HG02642 (cell line): ENCODE measurements around the gene SH2D7.

Source experiments
- ATAC-seq: cut with Tn5 transposase; IDR thresholded peaks from one replicate; pipeline ENCODE4 v1.9.1; 2021; ENCODE audit warnings: mild to moderate bottlenecking; ENCODE audit not compliant: unreplicated experiment, poor library complexity

Gene SH2D7

DNA sequence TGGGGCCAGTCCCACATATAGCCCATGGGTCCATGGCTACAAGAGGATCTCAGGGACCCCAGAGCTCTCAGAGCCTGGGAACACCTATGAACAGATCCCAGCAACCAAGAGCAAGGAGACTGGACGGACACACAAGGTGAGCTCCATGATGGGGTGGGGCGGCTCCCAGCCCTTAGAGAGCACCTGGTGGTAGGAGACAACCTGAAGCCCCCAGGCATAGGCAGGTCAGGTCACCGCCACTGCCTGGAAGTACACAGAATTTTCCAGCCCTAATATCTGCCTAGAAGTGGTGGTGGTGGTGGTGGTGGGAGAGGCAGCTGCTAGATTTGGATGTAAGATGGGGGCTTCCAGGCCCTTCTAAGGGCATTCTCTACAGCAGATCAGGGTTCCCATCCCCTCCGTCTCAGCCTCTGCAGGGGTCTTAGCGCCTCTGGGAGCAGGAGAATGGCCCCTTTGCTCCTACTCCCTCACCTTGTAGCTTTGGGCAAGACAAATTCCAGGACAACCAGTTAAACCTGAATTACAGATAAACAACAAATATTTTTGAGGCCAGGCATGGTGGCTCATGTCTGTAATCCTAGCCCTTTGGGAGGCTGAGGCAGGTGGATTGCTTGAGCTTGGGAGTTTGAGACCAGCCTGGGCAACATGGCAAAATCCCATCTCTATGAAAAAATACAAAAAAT is 9.2 kb downstream of the SH2D7 start:
- ATAC-seq: no peak

- ATAC-seq: no peak
Observed at GRCh38 chr15:78102211-78102610, 9.8 kb downstream of the SH2D7 start.

DNA sequence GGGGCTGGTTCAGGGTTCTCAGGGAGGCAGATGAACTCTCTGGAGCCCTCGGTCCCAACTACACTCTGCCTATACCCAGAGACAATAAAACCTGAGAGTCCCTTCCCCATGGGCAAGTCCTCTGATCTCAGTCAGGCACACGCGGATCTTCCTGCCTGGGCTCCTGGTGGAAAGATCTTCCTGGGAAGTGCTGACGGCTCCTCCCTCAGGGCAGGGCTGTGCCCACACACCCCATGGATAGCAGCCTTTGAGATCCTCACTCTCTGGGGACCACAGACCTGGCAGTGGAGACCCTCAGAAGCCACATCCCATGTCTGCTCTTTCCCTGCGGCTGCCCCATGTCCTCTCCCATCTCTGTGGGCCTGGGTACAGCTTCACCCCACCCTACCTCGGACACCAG is 10.4 kb downstream of the SH2D7 start:
- no peak for ATAC-seq

DNA sequence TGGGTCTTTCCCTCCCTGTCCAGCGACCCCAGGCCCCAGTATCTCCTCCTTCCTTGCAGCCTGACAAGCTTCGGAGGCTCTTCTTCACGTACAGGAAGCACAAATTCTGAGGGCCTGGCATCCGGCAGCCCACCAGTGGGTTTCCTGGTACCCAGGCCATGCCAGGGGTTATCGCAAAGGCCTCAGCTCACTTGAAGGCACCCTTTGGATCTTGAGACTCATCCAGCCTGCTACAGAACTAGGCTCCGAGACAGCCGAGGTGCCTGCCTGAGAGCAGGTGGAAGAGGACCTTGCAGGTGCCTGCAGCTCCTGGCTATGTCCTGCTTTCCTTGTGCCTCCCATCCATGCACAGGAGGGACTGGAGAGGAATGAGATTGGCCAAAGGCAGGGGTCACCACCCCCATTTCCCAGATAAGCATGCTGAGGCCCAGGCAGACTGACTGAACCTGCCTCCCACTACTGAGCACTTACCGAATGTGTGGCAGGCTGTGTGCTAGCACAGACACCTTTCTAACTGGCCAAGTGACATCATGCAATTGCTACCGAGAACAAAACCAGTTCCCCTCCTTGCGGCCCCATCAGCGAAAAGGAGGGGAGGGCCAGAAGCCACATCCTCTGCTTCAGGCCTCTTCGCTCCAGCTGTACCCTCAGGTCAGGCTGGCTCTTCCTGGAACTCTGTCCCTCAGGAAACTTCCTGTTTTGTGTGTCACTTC is 11.2 kb downstream of the SH2D7 start:
- ATAC-seq: peak; percentile 62

DNA sequence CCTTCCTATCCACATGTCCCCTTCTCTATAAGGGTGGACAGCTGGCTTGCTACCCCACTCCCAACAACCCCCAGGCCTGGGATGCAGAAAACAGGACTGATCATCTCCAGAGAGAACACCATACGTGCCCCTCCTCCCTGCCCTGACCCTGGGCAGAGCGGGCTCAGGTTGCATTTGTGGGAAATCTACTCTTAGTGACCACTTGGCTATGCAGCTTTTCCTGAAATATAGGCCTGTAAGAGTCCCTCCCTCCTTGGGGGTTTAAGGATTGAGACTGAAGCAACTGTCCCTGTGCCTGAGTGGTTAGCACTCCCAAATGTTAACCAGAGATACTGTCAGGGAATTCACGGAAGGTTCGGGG is 11.7 kb downstream of the SH2D7 start:
- ATAC-seq: peak; percentile 19

DNA sequence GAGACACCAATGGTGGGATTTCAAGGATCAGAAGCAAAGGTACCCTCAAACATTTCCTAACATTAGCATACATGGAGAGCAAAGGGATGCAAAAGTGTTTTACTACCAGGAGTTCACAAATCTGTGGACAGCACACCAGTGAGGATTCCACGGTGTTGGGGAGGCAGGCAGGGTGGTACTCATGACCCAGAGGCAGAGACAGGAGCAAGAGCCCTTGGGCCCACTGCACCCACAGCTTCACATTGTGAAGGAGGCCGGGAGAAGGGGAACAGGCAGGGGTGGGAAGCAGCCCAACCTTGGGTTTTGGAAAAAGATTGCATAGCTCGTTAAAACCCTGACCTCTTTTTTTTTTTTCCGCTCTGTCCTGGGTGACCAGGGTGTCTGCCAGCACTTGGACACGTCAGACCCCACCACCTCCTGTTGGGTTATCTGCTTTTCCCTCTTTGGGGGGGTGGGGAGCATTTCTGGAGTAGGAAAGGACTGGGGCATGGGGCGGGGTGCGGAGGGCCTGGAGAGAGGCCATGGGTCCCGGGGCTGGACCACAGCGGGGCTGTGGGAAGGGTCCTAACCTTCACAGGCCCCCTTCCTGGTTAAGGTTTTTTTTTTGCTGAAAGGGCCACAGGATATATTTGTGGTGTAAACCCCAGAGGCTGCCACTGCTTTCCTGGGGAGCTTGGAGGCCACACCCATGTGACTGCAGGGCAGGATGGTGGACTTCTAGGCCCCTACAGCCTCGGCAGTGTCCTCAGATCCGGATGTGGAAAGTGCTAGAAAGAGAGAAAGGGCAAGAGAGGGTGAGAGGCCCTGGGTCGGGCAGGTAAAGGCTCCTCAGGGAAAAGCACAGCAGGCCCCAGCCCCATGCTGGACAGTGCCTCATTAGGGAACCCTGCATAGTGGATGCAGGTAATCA is 12.5 kb downstream of the SH2D7 start:
- ATAC-seq: no peak

- ATAC-seq: no peak
Observed at GRCh38 chr15:78105476-78106241, 13.3 kb downstream of the SH2D7 start.

DNA sequence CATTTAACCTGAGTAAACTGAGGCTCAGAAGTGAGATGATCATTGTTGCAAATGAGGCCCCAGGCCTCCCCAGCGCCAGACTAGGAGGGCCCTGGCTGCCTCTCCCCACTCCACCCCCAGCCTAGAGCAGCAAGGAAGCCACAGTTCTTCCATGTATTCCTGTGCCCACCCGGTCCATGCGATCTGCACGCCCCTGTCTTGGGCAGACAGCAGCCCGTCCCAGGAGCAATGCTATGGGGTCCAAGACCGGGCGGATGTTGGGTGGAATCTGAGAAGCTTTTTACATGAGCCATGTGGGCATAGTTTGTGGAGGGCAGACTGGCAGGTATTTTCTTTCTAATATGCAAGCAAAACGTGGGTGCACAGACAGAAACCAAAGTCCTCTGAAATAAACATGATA is 15.1 kb downstream of the SH2D7 start:
- no peak for ATAC-seq

DNA sequence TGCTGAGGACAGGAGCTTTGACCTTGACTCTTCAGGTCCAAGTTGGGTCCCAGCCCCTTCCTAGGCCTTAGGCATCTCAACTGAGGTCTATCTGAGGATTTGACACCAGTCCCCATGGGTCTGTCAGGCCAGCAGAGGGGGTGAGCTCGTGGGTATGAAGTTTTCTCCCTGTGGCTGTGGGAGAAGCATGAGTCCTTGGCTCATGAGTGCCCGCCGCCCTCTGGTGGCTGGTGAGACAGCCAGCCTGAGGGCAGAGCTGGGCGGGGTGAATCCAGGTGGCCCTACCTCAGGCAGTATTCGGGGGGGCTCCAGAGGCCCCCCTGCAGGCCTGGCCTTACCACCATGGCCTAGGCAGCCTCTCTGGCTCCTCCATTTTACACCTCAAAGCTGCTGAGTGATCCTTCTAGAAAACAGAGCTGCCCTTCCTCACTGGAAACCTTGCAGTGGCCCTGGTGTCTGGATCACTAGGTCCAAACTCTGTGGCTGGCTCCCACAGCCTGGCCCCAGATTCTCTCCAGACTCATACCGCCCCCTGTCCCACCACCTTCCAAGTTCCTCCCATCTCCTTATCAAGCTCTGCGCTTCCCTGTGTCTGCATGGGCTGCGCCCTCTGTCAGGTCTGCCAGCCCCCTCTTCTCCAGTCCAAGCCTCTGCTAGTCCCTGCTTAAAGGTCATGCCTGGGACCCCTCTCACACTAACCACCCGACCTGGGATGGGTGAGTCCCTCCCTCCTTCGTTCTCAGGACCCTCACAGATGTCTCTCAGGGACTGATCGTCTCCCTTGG is 16.1 kb downstream of the SH2D7 start:
- peak; percentile 57 for ATAC-seq

- no peak for ATAC-seq
Observed at GRCh38 chr15:78109156-78109555, 16.8 kb downstream of the SH2D7 start.

DNA sequence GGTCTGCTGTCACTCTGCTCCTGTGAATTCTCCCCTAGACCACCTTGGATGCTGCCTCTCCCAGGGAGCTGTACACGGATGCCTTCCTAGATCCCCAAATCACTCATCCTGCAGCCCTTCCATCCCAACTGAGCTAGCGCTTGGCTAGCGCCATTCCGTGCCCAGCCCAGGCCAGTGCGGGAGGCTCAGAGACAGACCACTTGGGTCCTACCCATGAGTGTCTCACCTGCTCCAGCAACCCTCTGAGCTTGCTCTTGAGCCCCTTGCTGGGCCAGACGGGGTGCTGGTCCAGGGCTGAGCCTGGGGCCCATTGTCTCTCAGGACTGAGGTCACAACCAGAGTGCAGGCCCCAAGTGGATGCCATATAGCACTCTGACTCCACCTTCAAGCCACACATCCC is 17.7 kb downstream of the SH2D7 start:
- no peak for ATAC-seq

- ATAC-seq: no peak
Observed at GRCh38 chr15:78110916-78111475, 18.6 kb downstream of the SH2D7 start.

- ATAC-seq: no peak
Observed at GRCh38 chr15:78111788-78112187, 19.4 kb downstream of the SH2D7 start.

GRCh38 chr15:78112551-78112950 is 20.2 kb downstream of the SH2D7 start:
- no peak for ATAC-seq

- ATAC-seq: no peak
Observed at GRCh38 chr15:78120523-78120922, 28.2 kb downstream of the SH2D7 start.

DNA sequence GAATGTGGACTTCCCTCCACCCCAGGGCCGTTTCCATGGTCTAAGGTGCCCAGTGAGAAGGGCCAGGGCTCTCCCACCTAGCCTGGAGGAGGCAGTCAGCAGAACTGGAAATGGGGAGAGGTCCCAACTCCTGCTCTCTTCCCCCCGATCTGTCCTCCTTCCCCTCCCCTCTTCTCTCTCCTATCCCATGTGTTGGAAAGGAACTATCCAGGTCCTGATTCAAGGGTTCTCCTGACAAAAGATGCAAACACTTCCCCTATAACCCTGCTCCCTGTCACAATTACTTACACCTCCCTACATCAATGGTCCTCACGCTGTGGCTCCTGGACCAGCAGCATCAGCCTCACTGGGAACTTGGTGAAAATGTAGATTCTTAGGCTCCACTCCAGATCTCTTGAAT is 32.9 kb downstream of the SH2D7 start:
- no peak for ATAC-seq

- ATAC-seq: no peak
Observed at GRCh38 chr15:78127882-78128281, 35.5 kb downstream of the SH2D7 start.

DNA sequence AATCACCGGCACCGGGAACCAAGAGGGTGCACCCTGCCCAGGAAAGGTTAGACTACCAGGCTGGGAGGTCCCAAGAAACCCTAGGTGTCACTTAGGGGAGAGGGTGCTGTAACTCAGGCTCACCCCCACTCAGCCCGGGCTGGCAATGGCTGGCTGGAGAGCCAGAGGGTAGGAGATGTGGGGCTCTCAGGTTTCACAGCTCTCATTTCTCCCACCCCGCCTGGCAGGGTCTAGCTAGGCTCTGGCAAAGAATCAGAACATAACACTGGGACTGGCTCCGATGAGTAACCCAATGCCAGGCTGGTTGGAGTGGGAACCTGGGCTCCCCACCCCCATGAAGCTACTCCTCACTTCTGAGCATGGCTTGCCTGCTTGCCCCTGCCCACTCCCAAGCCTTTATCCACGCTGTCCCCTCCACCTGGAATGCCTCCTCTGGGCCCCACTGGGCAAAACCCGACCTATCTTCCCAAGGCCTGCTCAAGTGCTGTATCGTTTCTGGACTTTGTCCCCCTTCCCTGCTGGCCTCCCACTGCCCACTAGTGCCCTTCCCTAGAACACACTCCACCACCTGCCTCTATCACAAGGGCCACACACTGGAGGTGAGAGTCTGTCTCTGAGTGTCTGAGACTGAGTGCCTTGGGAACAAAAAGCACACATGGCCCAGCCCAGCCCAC is 36.9 kb downstream of the SH2D7 start:
- no peak for ATAC-seq

DNA sequence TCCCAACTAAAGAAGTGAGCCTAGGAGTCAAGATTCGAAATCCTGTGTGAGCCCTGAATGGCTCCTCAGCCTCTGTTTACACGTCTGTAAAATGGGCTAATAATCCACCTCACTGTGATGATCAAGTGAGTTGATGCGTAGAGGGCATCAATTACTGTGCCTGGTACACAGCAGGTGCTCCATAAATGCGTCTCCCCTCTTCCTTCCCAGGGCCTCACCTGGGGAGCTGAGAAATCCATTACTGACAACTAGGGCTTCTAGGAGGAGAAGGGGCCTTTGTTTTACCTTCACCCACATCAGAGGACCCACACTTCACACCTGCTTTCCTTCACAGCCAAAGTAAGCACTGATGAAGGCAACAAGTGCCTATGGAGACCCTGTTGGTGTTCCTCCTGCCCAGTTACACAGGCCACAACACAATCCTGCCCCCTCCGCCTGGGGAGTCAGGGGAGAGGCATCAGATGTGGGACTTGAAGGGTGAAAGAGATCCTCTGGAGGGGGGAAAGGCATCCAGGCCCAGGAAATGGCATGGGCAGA is 37.5 kb downstream of the SH2D7 start:
- no peak for ATAC-seq
